Uterus (tissue), 4 donors: ENCODE results near the gene TBC1D3H. TPM values are rescaled to one million over a fixed set of nuclear protein-coding genes. Genes with fewer than 3 reads are reported as not detected.
A peak's percentile ranks its signal among the peaks of the same experiment; 100 is the strongest.
"Not testable (repeated sequence)": the region's sequence is repeated elsewhere in the genome, so short reads cannot be mapped to it uniquely, and the experiment has no call there.

Experiments
- DNase-seq, 2 donors: peaks; one replicate each; pipeline ENCODE4 v3.0.0-alpha.2; 2019 to 2020
- H3K27ac ChIP-seq, 2 donors: fragments of 200-600 bp; sonication (generic); 1 replicate in 1 of 2; 2 replicates in 1 of 2; pipeline ENCODE4 v1.5.1; 2016 to 2018
- H3K27me3 ChIP-seq, 2 donors: fragments of 200-600 bp; sonication (generic); one replicate each; pipeline ENCODE4 v1.5.1; 2018 to 2019; ENCODE audit warnings: control low read depth in 1 of 2
- H3K36me3 ChIP-seq, 2 donors: fragments of 200-600 bp; sonication (generic); one replicate each; pipeline ENCODE4 v1.5.1; 2019; ENCODE audit warnings: control low read depth in 1 of 2
- H3K4me1 ChIP-seq, 2 donors: fragments of 200-600 bp; sonication (generic); one replicate each; pipeline ENCODE4 v1.5.1; 2018 to 2019; ENCODE audit warnings: control low read depth in 1 of 2
- H3K4me3 ChIP-seq, 2 donors: fragments of 200-600 bp; sonication (generic); 1 replicate in 1 of 2; 2 replicates in 1 of 2; pipeline ENCODE4 v1.5.1; 2018 to 2019; ENCODE audit warnings: mild to moderate bottlenecking in 1 of 2
- H3K9me3 ChIP-seq, 2 donors: fragments of 200-600 bp; sonication (generic); one replicate each; pipeline ENCODE4 v1.5.1; 2019; ENCODE audit warnings: control low read depth in 1 of 2
- intact Hi-C: fragments of 100-400 bp; cut with DNase I; formaldehyde crosslinking; loops from one replicate; pipeline ENCODE4 v1.15.1; 2023; ENCODE audit warnings: low total_unique reads
- small RNA-seq: library from RNA; depleted of rRNA; stranded (forward); fragments of <200 nt; gene quantifications from one replicate; pipeline ENCODE3, GENCODE V24; 2016
- total RNA-seq, 4 donors: library from RNA; depleted of rRNA in 3 of 4; stranded (reverse); fragments of >200 nt in 3 of 4; gene quantifications; one replicate each; pipeline versions ENCODE4 v1.1.0 to v1.2.4, GENCODE V29; 2014 to 2023
- donor health status: DM: yes; HTN: yes; CAD: no.

The TBC1D3H gene
- total RNA-seq: not detected

GRCh38 chr17:36388385-36389245, at the start of gene TBC1D3H:
TSS of gene TBC1D3H (minus strand) at chr17:36388435. CDS start at chr17:36386895, 1,540 bp downstream.
- H3K4me3 ChIP-seq, H3K4me1 ChIP-seq, H3K27ac ChIP-seq, H3K9me3 ChIP-seq, intact Hi-C loops, H3K27me3 ChIP-seq, H3K36me3 ChIP-seq: not testable (repeated sequence)
- peak in 1 of 2 donors; percentile 14 for DNase-seq

DNA sequence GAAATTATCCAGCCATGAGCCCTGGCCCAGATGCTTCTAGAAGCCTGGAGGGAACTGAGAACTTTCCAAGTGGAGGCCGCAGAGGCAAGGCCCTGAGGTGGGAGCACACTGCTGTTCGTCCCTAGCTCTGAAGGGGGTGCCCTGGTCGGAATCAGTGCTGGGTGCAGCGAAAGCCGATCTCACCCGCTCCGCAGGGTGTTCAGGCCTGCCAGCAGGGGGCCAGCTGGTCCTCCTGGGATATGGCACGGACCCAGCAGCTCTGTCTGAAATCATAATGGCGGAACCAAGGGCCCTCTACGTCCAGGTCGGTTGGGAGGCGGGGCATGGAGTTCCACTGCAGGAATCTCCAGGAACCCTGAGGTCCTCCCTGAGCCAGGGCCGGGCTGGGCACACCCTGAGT, 40.7 kb upstream of the TBC1D3H start:
- intact Hi-C loops, H3K4me1 ChIP-seq, DNase-seq, H3K36me3 ChIP-seq, H3K9me3 ChIP-seq, H3K27ac ChIP-seq, H3K27me3 ChIP-seq, H3K4me3 ChIP-seq: not testable (repeated sequence)

GRCh38 chr17:36415180-36415941, 27.1 kb upstream of the TBC1D3H start:
- H3K9me3 ChIP-seq, intact Hi-C loops, H3K4me1 ChIP-seq, H3K36me3 ChIP-seq, H3K27me3 ChIP-seq, H3K4me3 ChIP-seq, H3K27ac ChIP-seq, DNase-seq: not testable (repeated sequence)

GRCh38 chr17:36390943-36391645, 2.9 kb upstream of the TBC1D3H start:
- not testable (repeated sequence) for H3K4me1 ChIP-seq

GRCh38 chr17:36375938-36376337, 12.3 kb downstream of the TBC1D3H start:
- H3K4me1 ChIP-seq, DNase-seq, H3K27ac ChIP-seq, H3K4me3 ChIP-seq, H3K9me3 ChIP-seq, H3K36me3 ChIP-seq, intact Hi-C loops, H3K27me3 ChIP-seq: not testable (repeated sequence)

More at GRCh38 chr17:36390943-36391645, 2.9 kb upstream of the TBC1D3H start:
- intact Hi-C loops, DNase-seq, H3K4me3 ChIP-seq, H3K27ac ChIP-seq, H3K27me3 ChIP-seq, H3K9me3 ChIP-seq, H3K36me3 ChIP-seq: not testable (repeated sequence)

GRCh38 chr17:36362496-36362895, 25.7 kb downstream of the TBC1D3H start:
- H3K9me3 ChIP-seq, H3K4me3 ChIP-seq, H3K36me3 ChIP-seq, H3K27ac ChIP-seq, DNase-seq, intact Hi-C loops, H3K27me3 ChIP-seq, H3K4me1 ChIP-seq: not testable (repeated sequence)

Small RNA genes lying within 50 kb of the gene (small RNA-seq; reads per million reads assigned to genes)
- not detected for gene RNU6-1192P

Other genes starting within 250 kb of the TBC1D3H start
- 10 to 100 TPM in 1 of 4 donors, not detected in 3; 10.9 TPM for gene TBC1D3B, start 211.8 kb downstream of the TBC1D3H start, total RNA-seq
- gene CCL3L1, start 191.7 kb downstream of the TBC1D3H start, total RNA-seq: 1 to 10 TPM in 1 of 4 donors, not detected in 3; 2.3 TPM
- gene CCL4L2, start 177.4 kb downstream of the TBC1D3H start, total RNA-seq: 1 to 10 TPM in 1 of 4 donors, not detected in 3; 6.7 TPM
- gene TBC1D3I, start 123.9 kb downstream of the TBC1D3H start, total RNA-seq: under 1 TPM in 1 of 4 donors, not detected in 3; 0.85 TPM
- gene TBC1D3G, start 64.6 kb downstream of the TBC1D3H start, total RNA-seq: not detected
- 10 to 100 TPM in 3 of 4 donors, 1 to 10 TPM in 1; 10.0 to 34.5 (median 24.4) TPM for gene ZNHIT3, start 98.2 kb upstream of the TBC1D3H start, total RNA-seq
- gene MYO19, start 146.4 kb upstream of the TBC1D3H start, total RNA-seq: 10 to 100 TPM in 3 of 4 donors, 1 to 10 TPM in 1; 7.9 to 69.7 (median 48.5) TPM
- 10 to 100 TPM in 2 of 4 donors, 1 to 10 TPM in 1, not detected in 1; 8.6 to 12.9 (median 11.0) TPM for gene PIGW, start 146.6 kb upstream of the TBC1D3H start, total RNA-seq
- 10 to 100 TPM; 24.6 to 93.0 (median 51.9) TPM for gene GGNBP2, start 156.5 kb upstream of the TBC1D3H start, total RNA-seq
- 10 to 100 TPM in 1 of 4 donors, 1 to 10 TPM in 3; 1.8 to 22.8 (median 6.2) TPM for gene DHRS11, start 203.4 kb upstream of the TBC1D3H start, total RNA-seq
- gene MRM1, start 213.1 kb upstream of the TBC1D3H start, total RNA-seq: 1 to 10 TPM in 3 of 4 donors, not detected in 1; 3.7 to 8.5 (median 4.6) TPM